C4-2B (cell line): ENCODE results near the gene NDUFB10.
A peak's percentile ranks its signal among the peaks of the same experiment; 100 is the strongest.

Source experiments
- ZFX ChIP-seq: fragments of 450-650 bp; IDR thresholded peaks from 2 replicates; pipeline ENCODE4 v1.6.1; 2017
- TF ChIP-seq, protein P1 (sequence below): fragments of 450-650 bp; conservative IDR thresholded peaks from 2 replicates; pipeline ENCODE4 v1.5.1; 2017; ENCODE audit warnings: mild to moderate bottlenecking

DNA sequence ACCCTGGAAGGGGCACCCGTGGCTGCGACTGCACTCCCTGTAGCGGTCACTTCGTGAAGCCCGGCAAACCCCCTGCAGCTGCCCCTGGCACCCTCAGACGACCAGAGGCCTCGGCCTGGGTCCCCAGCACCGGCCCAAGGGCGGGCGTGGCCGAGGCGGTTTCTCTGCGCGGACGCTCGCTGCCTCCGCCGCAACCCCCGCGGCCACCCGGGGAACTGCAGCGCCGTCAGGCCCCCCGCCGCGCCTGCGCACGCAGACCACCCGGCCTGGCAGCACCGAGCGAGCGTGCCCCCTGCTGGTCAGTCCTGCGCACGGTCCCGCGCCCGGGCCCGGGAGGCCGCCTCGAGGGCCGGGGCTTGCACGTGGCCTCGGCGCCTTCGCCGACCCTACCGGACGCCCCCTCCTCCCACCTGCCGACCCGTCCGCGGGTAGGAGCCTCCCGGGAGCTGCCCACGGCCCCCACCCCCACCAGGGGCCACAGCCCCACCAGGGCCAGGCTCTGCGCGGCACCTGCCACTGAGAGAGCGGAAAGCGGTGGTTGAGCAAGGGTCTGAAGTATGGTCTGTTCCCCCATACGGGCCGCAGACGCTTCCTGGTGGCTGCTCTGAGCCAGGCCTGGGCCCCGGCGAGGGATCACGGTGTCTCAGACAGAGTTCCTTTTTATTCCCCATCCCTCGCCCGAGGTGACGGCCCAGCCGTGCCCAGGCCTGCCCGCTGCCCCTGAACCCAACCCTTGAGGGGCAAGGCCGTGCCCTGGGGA lies 29.6 kb upstream of the NDUFB10 start:
- TF ChIP-seq, protein P1, sequence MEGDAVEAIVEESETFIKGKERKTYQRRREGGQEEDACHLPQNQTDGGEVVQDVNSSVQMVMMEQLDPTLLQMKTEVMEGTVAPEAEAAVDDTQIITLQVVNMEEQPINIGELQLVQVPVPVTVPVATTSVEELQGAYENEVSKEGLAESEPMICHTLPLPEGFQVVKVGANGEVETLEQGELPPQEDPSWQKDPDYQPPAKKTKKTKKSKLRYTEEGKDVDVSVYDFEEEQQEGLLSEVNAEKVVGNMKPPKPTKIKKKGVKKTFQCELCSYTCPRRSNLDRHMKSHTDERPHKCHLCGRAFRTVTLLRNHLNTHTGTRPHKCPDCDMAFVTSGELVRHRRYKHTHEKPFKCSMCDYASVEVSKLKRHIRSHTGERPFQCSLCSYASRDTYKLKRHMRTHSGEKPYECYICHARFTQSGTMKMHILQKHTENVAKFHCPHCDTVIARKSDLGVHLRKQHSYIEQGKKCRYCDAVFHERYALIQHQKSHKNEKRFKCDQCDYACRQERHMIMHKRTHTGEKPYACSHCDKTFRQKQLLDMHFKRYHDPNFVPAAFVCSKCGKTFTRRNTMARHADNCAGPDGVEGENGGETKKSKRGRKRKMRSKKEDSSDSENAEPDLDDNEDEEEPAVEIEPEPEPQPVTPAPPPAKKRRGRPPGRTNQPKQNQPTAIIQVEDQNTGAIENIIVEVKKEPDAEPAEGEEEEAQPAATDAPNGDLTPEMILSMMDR, result peak; percentile 99
- peak; percentile 27; the same call in 1 of the 2 replicates for TF ChIP-seq ZFX
